ENCODE data around the gene IP6K3. TPM values are rescaled to one million over a fixed set of nuclear protein-coding genes. Genes with fewer than 3 reads are reported as not detected.

Gene IP6K3
- total and polyA plus RNA-seq, 12 donors: 0.06 to 1.6 (median 0.71) TPM; not detected in 3

DNA sequence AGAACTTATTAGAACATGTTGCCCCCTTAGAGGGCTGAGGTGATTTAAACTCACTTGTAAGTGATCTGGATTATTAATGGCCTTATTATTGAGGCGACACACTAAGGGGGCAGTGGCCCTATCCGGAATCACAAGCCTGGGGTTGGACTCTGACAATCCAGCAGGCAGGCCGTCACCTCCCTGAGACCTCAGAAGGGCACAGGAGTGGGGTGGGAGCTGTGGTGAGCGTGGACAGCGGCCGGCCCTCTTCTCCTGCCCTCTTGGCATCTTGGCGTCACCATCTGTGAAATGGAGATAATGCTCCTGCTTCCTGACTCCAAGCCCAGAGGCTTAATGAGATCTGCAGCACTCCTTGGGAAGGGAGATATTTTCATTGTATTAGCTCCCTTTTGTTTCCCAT is 19.6 kb downstream of the IP6K3 start:
- no peak overlapping the region for H3K4me3 ChIP-seq
- no peak overlapping the region for H3K27ac ChIP-seq
- no peaks in the 10 kb centered on the region for H3K9me3 ChIP-seq (replicated peaks in 1 of 3)
- H3K36me3 ChIP-seq (replicated peaks in 1 of 2): no peaks in the 10 kb centered on the region
- H3K27me3 ChIP-seq: no peaks in the 10 kb centered on the region
- intact Hi-C loops (cut with DNase I): no loop called here
- H3K4me1 ChIP-seq (replicated peaks in 1 of 2): peaks cover 0 to 6% of the 10 kb centered on the region in 2 donors
- TF ChIP-seq, protein P1, sequence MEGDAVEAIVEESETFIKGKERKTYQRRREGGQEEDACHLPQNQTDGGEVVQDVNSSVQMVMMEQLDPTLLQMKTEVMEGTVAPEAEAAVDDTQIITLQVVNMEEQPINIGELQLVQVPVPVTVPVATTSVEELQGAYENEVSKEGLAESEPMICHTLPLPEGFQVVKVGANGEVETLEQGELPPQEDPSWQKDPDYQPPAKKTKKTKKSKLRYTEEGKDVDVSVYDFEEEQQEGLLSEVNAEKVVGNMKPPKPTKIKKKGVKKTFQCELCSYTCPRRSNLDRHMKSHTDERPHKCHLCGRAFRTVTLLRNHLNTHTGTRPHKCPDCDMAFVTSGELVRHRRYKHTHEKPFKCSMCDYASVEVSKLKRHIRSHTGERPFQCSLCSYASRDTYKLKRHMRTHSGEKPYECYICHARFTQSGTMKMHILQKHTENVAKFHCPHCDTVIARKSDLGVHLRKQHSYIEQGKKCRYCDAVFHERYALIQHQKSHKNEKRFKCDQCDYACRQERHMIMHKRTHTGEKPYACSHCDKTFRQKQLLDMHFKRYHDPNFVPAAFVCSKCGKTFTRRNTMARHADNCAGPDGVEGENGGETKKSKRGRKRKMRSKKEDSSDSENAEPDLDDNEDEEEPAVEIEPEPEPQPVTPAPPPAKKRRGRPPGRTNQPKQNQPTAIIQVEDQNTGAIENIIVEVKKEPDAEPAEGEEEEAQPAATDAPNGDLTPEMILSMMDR (IDR thresholded peaks at IDR 0.05): no peak
- TF ChIP-seq POLR2A (IDR thresholded peaks at IDR 0.05): no peak
- no peak for DNase-seq
- WGBS, 4 donors: 79 to 95% (median 85%) methylated on average over 4 to 7 of the region's 7 CpGs

DNA sequence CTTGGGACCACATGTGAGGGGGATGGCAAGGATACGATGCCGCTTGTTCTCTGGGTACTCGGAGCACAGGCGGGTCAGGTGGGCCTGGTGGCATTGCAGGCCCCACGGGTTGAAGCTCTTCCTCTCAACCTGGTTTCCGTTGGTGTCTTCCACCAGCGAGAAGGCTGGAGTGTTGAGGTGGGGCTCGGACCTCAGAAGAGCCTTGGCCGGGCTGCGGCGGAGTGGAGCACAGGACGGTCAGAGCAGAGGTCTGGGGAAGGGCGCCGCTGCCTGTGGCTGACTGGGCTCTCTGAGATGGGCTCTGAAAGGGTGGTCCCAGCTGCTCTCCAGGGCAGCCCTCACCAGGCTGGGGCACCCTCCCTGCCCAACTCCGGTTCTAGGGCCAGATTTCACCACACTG is 20.0 kb downstream of the IP6K3 start:
- no peaks in the 10 kb centered on the region for H3K27me3 ChIP-seq
- 90 to 95% (median 93%) methylated on average over 7 to 15 of the region's 15 CpGs for WGBS, 4 donors
- H3K4me3 ChIP-seq: no peak overlapping the region
- H3K9me3 ChIP-seq (replicated peaks in 1 of 3): no peaks in the 10 kb centered on the region
- no peak for DNase-seq
- TF ChIP-seq POLR2A (IDR thresholded peaks at IDR 0.05): no peak
- TF ChIP-seq, protein P1 (IDR thresholded peaks at IDR 0.05): no peak
- intact Hi-C loops (cut with DNase I): no loop called here
- no peaks in the 10 kb centered on the region for H3K36me3 ChIP-seq (replicated peaks in 1 of 2)
- no peak overlapping the region for H3K27ac ChIP-seq
- H3K4me1 ChIP-seq (replicated peaks in 1 of 2): peaks cover 0 to 6% of the 10 kb centered on the region in 2 donors

DNA sequence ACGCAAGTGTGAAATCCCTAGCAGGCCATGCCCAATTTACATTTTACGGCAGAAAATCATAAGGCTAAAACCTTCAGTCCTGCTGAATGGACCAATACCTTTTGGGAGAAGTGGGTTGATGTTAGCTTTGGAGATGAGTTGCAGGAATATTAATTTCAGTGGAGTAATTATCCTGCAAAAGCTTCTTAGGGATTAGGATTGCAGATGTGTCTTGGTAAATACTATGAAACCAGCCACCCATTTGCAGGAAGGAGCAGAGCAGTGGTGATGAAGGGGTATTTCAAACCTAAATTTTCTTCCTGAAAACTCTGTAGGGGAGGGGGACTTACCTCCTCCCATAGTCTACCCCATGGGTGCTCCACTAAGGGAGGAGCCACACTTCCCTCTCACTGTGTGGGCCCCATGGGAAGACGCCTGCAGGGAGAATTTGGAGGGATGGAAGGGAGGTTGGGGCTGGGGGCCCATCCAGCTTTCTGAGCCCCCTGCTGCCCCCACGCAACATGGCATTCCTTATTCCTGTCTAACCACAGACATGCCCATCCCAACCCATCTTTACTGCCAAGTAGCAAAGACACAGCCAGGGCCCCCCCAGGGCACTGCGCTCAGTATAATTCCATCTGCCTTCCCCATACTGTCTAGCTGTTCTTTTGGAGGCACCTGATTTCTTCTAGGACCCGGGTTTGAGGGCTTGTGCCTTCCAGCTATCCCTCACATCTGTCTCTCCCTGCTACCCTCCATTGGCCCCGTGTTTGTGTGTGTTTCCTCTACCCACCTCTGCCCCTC is 20.6 kb downstream of the IP6K3 start:
- H3K9me3 ChIP-seq (replicated peaks in 1 of 3): no peaks in the 10 kb centered on the region
- H3K4me1 ChIP-seq (replicated peaks in 1 of 2): peaks cover 0 to 6% of the 10 kb centered on the region in 2 donors
- H3K36me3 ChIP-seq (replicated peaks in 1 of 2): no peaks in the 10 kb centered on the region
- H3K27me3 ChIP-seq: no peaks in the 10 kb centered on the region
- no peak for DNase-seq
- intact Hi-C loops (cut with DNase I): no loop called here
- H3K4me3 ChIP-seq: no peak overlapping the region
- 73 to 83% (median 81%) methylated on average over 6 to 7 of the region's 7 CpGs for WGBS, 4 donors
- TF ChIP-seq, protein P1 (IDR thresholded peaks at IDR 0.05): no peak
- TF ChIP-seq POLR2A (IDR thresholded peaks at IDR 0.05): no peak
- no peak overlapping the region for H3K27ac ChIP-seq

DNA sequence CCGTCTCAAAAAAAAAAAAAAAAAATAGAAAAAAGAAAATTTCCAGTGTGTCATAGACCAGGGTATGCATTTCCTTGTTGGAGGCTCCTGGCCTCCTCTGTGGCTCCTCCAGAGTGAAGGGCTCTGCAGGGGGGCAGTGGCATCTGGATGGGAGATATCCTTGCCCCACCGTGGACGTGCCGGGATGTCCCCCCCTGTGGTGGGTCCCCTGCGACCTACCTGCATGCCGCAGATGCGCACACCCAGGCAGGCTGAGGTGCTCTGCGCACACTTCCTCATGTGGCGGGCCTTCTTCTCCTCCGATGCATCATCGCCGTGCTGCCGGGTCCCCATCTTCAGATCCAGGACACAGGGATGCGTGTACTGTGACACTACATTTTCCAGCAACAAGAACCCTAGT is 21.5 kb downstream of the IP6K3 start:
- intact Hi-C loops (cut with DNase I): no loop called here
- TF ChIP-seq, protein P1 (IDR thresholded peaks at IDR 0.05): no peak
- TF ChIP-seq POLR2A (IDR thresholded peaks at IDR 0.05): no peak
- no peaks in the 10 kb centered on the region for H3K27me3 ChIP-seq
- H3K36me3 ChIP-seq (replicated peaks in 1 of 2): no peaks in the 10 kb centered on the region
- 86 to 93% (median 89%) methylated on average over 10 to 14 of the region's 14 CpGs for WGBS, 4 donors
- H3K4me1 ChIP-seq (replicated peaks in 1 of 2): peaks cover 0 to 6% of the 10 kb centered on the region in 2 donors
- H3K4me3 ChIP-seq: no peak overlapping the region
- H3K27ac ChIP-seq: no peak overlapping the region
- no peak for DNase-seq
- H3K9me3 ChIP-seq (replicated peaks in 1 of 3): no peaks in the 10 kb centered on the region

Measured in adrenal gland (tissue), 12 donors.